B cell (primary cell): Measurements from ENCODE around the gene CPNE4. TPM values are rescaled to one million over a fixed set of nuclear protein-coding genes. Genes with fewer than 3 reads are reported as not detected.

ENCODE experiments used
- ATAC-seq: fragments of 200-7000 bp; cut with Tn5 transposase; one replicate; pipeline ENCODE4 v1.10.0; 2021; ENCODE audit warnings: low read depth, mild to moderate bottlenecking, moderate number of reproducible peaks, moderate library complexity
- CTCF ChIA-PET: fragments of 350-600 bp; sonication (Branson Sonifier 250); formaldehyde crosslinking; loops from one replicate; lab custom pipeline; 2021; ENCODE audit warnings: antibody characterized with exemption, inconsistent platforms; lab: Charles Lee
- POLR2A ChIA-PET: fragments of 350-600 bp; sonication (Branson Sonifier 250); formaldehyde crosslinking; loops from one replicate; lab custom pipeline; 2021; ENCODE audit warnings: antibody characterized with exemption; lab: Charles Lee
- DNase-seq: peaks from one replicate; pipeline ENCODE4 v3.0.0; 2013
- H2AFZ ChIP-seq: 2 replicates; pipeline ENCODE4 v1.6.1; 2012; ENCODE audit warnings: mild to moderate bottlenecking, low read depth, low read length; ENCODE audit not compliant: insufficient read depth, poor library complexity, severe bottlenecking
- H3K27ac ChIP-seq, 2 donors: 1 replicate in 1 of 2; 2 replicates in 1 of 2; pipeline ENCODE4 v1.5.1; 2012 to 2013; ENCODE audit warnings: low read length in 2 of 2, mild to moderate bottlenecking in 2 of 2, moderate library complexity in 1 of 2
- H3K27me3 ChIP-seq, 4 experiments: fragments of 200-600 bp in 1 of 4; sonication (generic) in 1 of 4; replicated peaks in 1 of 4; 1 replicate in 2 of 4; 2 replicates in 2 of 4; pipeline versions ENCODE4 v1.6.1 to v1.7.0; 2013 to 2016; ENCODE audit warnings: low read length in 3 of 4, mild to moderate bottlenecking in 2 of 4, mixed read lengths in 1 of 4, moderate library complexity in 1 of 4; ENCODE audit not compliant: insufficient read depth in 4 of 4, control insufficient read depth in 3 of 4; ENCODE audit errors: control extremely low read depth in 1 of 4
- H3K36me3 ChIP-seq, 2 experiments: replicated peaks in 1 of 2; 1 replicate in 1 of 2; 2 replicates in 1 of 2; pipeline versions ENCODE4 v1.6.1 to v1.7.1; 2013; ENCODE audit warnings: low read length in 1 of 2; ENCODE audit not compliant: insufficient read depth in 2 of 2, control insufficient read depth in 1 of 2; ENCODE audit errors: control extremely low read depth in 1 of 2, extremely low read depth in 1 of 2
- H3K4me1 ChIP-seq, 2 donors: fragments of 200-600 bp in 1 of 2; sonication (generic) in 1 of 2; 1 replicate in 1 of 2; 2 replicates in 1 of 2; pipeline versions ENCODE4 v1.5.1 to v1.6.1; 2013 to 2017; ENCODE audit warnings: low read length in 2 of 2; ENCODE audit not compliant: control insufficient read depth in 2 of 2, insufficient read depth in 2 of 2
- H3K4me2 ChIP-seq: replicated peaks from 2 replicates; pipeline ENCODE3; 2012; ENCODE audit warnings: mild to moderate bottlenecking, low read depth, low read length; ENCODE audit not compliant: poor library complexity, severe bottlenecking
- H3K4me3 ChIP-seq, 5 experiments: fragments of 200-600 bp in 1 of 5; sonication (generic) in 1 of 5; 1 replicate in 3 of 5; 2 replicates in 2 of 5; pipeline versions ENCODE4 v1.5.1 to v1.7.0; 2011 to 2016; ENCODE audit warnings: low read length in 4 of 5, mild to moderate bottlenecking in 4 of 5, low read depth in 2 of 5, control low read depth in 1 of 5, moderate library complexity in 1 of 5; ENCODE audit not compliant: insufficient read depth in 1 of 5; ENCODE audit errors: control extremely low read depth in 1 of 5, extremely low read depth in 1 of 5
- H3K79me2 ChIP-seq: fragments of 200-600 bp; sonication (generic); one replicate; pipeline ENCODE4 v1.6.0; 2016; ENCODE audit warnings: low read length; ENCODE audit not compliant: control insufficient read depth, insufficient read depth
- H3K9ac ChIP-seq: fragments of 200-600 bp; sonication (generic); 2 replicates; pipeline ENCODE4 v1.6.1; 2017; ENCODE audit warnings: mild to moderate bottlenecking, low read length, moderate library complexity
- H3K9me3 ChIP-seq, 3 donors: one replicate each; pipeline versions ENCODE4 v1.6.1 to v1.7.1; 2013; ENCODE audit warnings: low read length in 2 of 3; ENCODE audit not compliant: control insufficient read depth in 2 of 3, insufficient read depth in 1 of 3; ENCODE audit errors: control extremely low read depth in 1 of 3
- H4K20me1 ChIP-seq: 2 replicates; pipeline ENCODE4 v1.6.0; 2012; ENCODE audit warnings: mild to moderate bottlenecking, low read length; ENCODE audit not compliant: insufficient read depth, control insufficient read depth, poor library complexity, severe bottlenecking
- H3K27ac Mint-ChIP-seq: one replicate; pipeline ENCODE4 v1.8.0; 2021; ENCODE audit warnings: mixed read lengths
- H3K27me3 Mint-ChIP-seq: one replicate; pipeline ENCODE4 v1.8.0; 2021; ENCODE audit warnings: mixed read lengths
- H3K4me1 Mint-ChIP-seq: one replicate; pipeline ENCODE4 v1.8.0; 2021; ENCODE audit warnings: mixed read lengths
- H3K4me3 Mint-ChIP-seq: one replicate; pipeline ENCODE4 v1.8.0; 2021; ENCODE audit warnings: mixed read lengths
- H3K9me3 Mint-ChIP-seq: one replicate; pipeline ENCODE4 v1.8.0; 2022; ENCODE audit warnings: mixed read lengths; ENCODE audit not compliant: insufficient read depth
- EZH2 ChIP-seq: IDR thresholded peaks from 2 replicates; pipeline ENCODE4 v1.6.1; 2012; ENCODE audit warnings: borderline replicate concordance, low read depth, mild to moderate bottlenecking, moderate library complexity, low read length; ENCODE audit not compliant: insufficient read depth, poor library complexity, severe bottlenecking
- WGBS: methylation state at CpG from one replicate; pipeline ENCODE4 v1.1.5; 2013; ENCODE audit warnings: missing lambda C conversion rate; ENCODE audit not compliant: insufficient coverage; 5-methylcytosine and 5-hydroxymethylcytosine counted together
- intact Hi-C: fragments of 100-400 bp; cut with micrococcal nuclease; formaldehyde crosslinking; loops from one replicate; pipeline ENCODE4 v1.10.0; 2022
- polyA plus RNA-seq: library from polyadenylated mRNA; depleted of rRNA; stranded (reverse); fragments of >200 nt; gene quantifications from 2 replicates; pipeline ENCODE4 v1.2.3, GENCODE V29; 2012
- total RNA-seq, 2 donors: library from RNA; stranded (reverse); fragments of 120-200 nt in 1 of 2; gene quantifications; 1 replicate in 1 of 2; 2 replicates in 1 of 2; pipeline versions ENCODE4 v1.2.3 to v1.2.4, GENCODE V29; 2013 to 2022
- TF ChIP-seq, protein P1 (sequence below): fragments of 200-600 bp; IDR thresholded peaks from one replicate; pipeline ENCODE4 v1.8.0; 2022; ENCODE audit warnings: antibody characterized with exemption, mild to moderate bottlenecking

The CPNE4 gene
- total and polyA plus RNA-seq, 2 donors (not counting 1 experiment from before 2014, with no cell fraction given), result not detected

DNA sequence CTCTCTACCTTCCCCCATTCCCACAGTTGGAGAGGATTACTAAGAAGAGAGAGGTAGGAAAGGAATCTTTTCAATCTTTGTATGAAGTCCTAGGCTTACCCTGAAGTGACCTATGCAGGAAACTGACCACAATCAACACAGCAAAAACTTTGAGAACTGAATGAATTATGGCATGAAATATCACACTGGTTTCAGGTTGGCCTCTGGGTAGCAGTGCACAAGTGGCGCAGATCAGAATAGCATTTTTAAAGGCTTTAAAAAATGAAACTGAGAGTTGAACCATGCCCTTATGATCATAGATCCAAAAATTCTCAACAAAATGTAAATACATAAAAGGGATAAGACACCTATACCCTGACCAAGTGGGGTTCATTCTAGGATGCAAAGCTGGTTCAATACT is 198.9 kb downstream of the CPNE4 start:
- H3K27ac Mint-ChIP-seq, result no peak overlapping the region
- H3K27me3 ChIP-seq, result no peaks in the 10 kb centered on the region
- no peaks in the 10 kb centered on the region for H3K79me2 ChIP-seq
- H3K9me3 Mint-ChIP-seq, result no peaks in the 10 kb centered on the region
- H3K27ac ChIP-seq, result no peak overlapping the region
- no peaks in the 10 kb centered on the region for H3K36me3 ChIP-seq
- no peak overlapping the region for H3K4me3 ChIP-seq
- no peak overlapping the region for H2AFZ ChIP-seq
- ChIA-PET CTCF (no interaction called here), POLR2A (no interaction called here)
- no peaks in the 10 kb centered on the region for H3K9me3 ChIP-seq
- no peak overlapping the region for H3K4me2 ChIP-seq
- ATAC-seq (no peak), DNase-seq (no peak)
- no peak overlapping the region for H3K9ac ChIP-seq
- H3K4me3 Mint-ChIP-seq, result no peak overlapping the region
- H3K4me1 ChIP-seq, result no peaks in the 10 kb centered on the region
- WGBS, result no CpG with 5 or more reads among the region's 1 CpG
- H4K20me1 ChIP-seq, result no peaks in the 10 kb centered on the region
- no peaks in the 10 kb centered on the region for H3K27me3 Mint-ChIP-seq
- intact Hi-C loops, result no loop called here
- H3K4me1 Mint-ChIP-seq, result no peaks in the 10 kb centered on the region
- no peak for TF ChIP-seq EZH2
- TF ChIP-seq, protein P1, sequence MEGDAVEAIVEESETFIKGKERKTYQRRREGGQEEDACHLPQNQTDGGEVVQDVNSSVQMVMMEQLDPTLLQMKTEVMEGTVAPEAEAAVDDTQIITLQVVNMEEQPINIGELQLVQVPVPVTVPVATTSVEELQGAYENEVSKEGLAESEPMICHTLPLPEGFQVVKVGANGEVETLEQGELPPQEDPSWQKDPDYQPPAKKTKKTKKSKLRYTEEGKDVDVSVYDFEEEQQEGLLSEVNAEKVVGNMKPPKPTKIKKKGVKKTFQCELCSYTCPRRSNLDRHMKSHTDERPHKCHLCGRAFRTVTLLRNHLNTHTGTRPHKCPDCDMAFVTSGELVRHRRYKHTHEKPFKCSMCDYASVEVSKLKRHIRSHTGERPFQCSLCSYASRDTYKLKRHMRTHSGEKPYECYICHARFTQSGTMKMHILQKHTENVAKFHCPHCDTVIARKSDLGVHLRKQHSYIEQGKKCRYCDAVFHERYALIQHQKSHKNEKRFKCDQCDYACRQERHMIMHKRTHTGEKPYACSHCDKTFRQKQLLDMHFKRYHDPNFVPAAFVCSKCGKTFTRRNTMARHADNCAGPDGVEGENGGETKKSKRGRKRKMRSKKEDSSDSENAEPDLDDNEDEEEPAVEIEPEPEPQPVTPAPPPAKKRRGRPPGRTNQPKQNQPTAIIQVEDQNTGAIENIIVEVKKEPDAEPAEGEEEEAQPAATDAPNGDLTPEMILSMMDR, result no peak

DNA sequence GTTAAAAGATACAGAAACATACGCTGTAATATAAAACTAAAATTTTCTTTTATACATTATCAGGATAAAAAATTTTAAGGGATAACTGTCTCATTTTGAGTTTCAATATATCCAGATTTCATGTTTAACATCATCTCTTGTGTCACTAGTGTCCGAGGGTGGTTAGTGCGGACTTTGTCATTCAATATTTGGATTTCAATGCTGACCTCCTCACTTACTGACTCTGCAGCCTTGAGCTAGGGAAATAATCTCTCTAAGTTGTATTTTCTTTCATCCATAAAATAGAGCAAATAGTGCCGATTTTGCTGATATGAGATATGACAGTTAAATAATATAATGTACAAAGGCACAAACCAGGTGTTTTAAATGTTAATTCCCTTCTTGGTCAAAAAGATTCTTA is 203.2 kb downstream of the CPNE4 start:
- no peak overlapping the region for H3K4me3 Mint-ChIP-seq
- WGBS, result 100% methylated on average over 2 of the region's 4 CpGs
- H3K27ac Mint-ChIP-seq, result no peak overlapping the region
- TF ChIP-seq, protein P1, result no peak
- TF ChIP-seq EZH2, result no peak
- ChIA-PET CTCF (no interaction called here), POLR2A (no interaction called here)
- Histone ChIP-seq H3K79me2 (no peaks in the 10 kb centered on the region), H3K4me1 (no peaks in the 10 kb centered on the region), H4K20me1 (no peaks in the 10 kb centered on the region), H3K9ac (no peak overlapping the region), H3K36me3 (no peaks in the 10 kb centered on the region), H3K27me3 (no peaks in the 10 kb centered on the region), H3K9me3 (no peaks in the 10 kb centered on the region), H3K4me3 (no peak overlapping the region), H2AFZ (no peak overlapping the region), H3K4me2 (no peak overlapping the region), H3K27ac (no peak overlapping the region)
- no peaks in the 10 kb centered on the region for H3K9me3 Mint-ChIP-seq
- H3K4me1 Mint-ChIP-seq, result no peaks in the 10 kb centered on the region
- H3K27me3 Mint-ChIP-seq, result no peaks in the 10 kb centered on the region
- DNase-seq, result no peak
- no peak for ATAC-seq
- intact Hi-C loops, result no loop called here
